GM21737 (cell line): ENCODE data around the gene CDKN2B.
"Not testable (repeated sequence)": the region's sequence is repeated elsewhere in the genome, so short reads cannot be mapped to it uniquely, and the experiment has no call there.

Experiments
- ATAC-seq: cut with Tn5 transposase; IDR thresholded peaks from one replicate; pipeline ENCODE4 v1.9.1; 2021; ENCODE audit warnings: mild to moderate bottlenecking, moderate library complexity; ENCODE audit not compliant: unreplicated experiment

CDKN2B gene

GRCh38 chr9:21969951-21970799, 38.9 kb downstream of the CDKN2B start:
- ATAC-seq: no peak

DNA sequence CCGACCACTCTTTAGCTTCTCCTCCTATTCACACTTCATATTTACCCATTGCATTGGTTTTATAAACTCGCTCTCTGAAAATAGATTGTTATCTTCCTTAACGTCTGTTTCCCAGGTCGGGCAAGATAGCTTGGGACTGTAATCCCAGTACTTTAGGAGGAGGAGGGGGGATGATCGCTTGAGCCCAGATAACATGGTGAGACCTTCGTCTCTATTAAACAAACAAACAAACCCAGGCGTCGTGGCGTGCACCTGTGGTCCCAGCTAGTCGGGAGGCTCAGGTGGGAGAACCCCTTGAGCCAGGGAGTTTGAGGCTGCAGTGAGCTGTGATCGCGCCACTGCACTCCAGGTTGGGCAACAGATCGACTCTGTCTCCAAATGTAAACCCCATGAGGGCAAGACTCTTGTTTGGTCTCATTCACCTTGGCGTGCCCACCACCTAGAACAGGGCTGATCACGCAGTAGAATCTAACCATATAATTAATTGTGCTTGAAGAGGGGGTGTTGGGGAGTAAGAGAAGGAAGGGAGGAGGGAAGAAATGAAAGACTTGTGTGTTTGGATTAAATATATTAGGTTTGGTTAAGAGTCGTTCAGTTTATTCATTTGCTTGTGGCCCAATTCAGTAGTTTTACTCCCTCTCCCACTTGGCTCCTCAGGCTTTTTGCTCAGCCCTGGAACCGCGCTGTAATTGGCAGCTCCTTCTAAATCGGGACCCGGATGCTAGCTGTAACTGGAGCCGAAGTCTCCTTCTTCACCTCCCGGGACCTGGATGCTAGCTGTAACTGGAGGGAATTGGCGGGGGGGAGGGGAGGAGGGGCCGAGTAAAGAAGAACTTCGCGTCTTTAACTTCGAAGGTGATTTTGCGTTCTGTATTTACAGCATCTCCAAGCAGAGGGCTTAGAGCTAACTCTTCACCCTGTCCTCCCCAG, 39.8 kb downstream of the CDKN2B start:
- no peak for ATAC-seq

- no peak for ATAC-seq
Measured at GRCh38 chr9:21968331-21969010, 40.6 kb downstream of the CDKN2B start.

DNA sequence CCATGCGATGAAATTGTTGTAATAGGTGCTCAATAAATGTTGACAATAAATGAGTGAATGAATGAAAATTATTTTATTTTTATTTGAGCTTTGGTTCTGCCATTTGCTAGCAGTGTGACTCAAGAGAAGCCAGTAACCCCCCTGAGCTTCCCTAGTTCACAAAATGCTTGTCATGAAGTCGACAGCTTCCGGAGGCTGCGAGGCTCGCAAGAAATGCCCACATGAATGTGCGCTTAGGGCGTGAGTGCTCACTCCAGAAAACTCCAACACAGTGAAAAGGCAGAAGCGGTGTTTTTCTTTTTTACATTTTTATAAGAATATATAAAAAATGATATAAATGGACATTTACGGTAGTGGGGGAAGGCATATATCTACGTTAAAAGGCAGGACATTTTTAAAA, 41.4 kb downstream of the CDKN2B start:
- ATAC-seq: no peak

DNA sequence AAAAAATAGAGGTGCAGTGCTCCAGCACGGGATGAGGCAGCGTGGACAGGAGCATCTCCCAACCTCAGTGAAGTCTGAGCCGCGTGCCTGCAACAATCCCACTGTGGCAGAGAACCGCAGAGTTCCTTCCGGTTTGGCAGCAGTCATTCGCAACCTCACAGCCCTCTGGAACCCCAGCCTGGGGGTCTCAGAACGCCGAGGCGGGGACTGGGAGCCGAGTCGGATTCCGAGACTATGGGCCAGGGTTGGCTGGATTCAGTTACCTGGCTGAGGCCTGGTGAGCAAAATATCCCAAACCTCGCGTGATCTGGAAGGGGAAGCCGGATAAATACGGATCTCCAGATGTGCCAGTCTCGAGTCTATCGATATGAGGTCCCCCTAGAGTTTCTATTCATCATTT, 41.9 kb downstream of the CDKN2B start:
- ATAC-seq: no peak

GRCh38 chr9:21966140-21966851, 42.8 kb downstream of the CDKN2B start:
- ATAC-seq: no peak

GRCh38 chr9:21965401-21965951, 43.6 kb downstream of the CDKN2B start:
- ATAC-seq: peak; percentile 72

GRCh38 chr9:21964925-21965385, 44.1 kb downstream of the CDKN2B start:
- peak; percentile 52 for ATAC-seq

DNA sequence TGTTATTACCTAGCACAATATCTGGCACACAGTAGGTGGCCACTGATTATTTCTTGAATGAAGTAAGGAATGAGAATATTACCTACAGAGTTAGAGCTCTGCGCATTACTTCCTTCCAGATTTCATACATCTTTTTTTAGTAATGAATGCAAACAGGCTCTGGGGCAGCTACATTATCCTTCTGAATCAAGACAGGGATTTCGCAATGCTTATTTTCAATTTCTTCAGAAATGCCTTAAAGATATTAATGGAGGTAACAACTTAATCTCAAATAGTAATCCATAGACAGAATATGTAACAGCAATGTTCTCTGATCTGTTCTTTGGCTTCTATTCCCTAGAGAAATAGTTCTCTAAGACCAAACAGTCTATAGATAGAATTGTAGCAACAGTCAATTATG, 47.5 kb downstream of the CDKN2B start:
- no peak for ATAC-seq

GRCh38 chr9:21959268-21959667, 49.8 kb downstream of the CDKN2B start:
- not testable (repeated sequence) for ATAC-seq

DNA sequence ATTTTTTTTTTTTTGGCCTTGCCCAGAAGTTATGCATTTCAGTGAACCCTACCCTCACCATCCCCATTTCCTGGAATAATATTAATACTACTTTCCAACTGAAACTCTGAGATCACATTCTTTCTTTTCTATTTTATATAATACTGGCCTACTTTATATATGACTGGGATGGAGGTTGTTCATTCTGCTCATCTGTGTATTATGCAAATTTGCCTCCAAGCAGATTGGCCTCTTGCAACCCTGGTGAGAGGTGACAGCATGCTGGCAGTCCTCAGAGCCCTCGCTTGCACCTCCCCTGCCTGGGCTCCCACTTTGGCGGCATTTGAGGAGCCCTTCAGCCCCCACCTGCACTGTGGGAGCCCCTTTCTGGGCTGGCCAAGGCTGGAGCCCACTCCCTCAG, 50.3 kb downstream of the CDKN2B start:
- no peak for ATAC-seq
